Activated effector memory CD4-positive, alpha-beta T cell treated with Interleukin-2 at 50 U/mL for 16 hours (primary cell): ENCODE data around the gene RRAGB.
"Not testable (repeated sequence)": the region's sequence is repeated elsewhere in the genome, so short reads cannot be mapped to it uniquely, and the experiment has no call there.

Experiments used
- DNase-seq: peaks from one replicate; pipeline ENCODE4 v3.0.0-alpha.2; 2020

Gene RRAGB

DNA sequence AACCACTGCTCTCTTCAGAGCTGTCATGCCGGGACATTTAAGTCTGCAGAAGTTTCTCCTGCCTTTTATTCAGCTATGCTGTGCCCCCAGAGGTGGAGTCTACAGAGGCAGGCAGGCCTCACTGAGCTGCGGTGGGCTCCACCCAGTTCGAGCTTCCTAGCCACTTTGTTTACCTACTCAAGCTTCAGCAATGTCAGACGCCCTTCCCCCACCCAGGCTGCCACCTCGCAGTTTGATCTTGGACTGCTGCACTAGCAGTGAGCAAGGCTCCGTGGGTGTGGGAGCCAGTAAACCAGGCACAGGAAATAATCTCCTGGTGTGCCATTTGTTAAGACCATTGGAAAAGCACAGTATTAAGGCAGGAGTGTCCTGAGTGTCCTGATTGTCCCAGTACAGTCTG is 56.9 kb downstream of the RRAGB start:
- not testable (repeated sequence) for DNase-seq

DNA sequence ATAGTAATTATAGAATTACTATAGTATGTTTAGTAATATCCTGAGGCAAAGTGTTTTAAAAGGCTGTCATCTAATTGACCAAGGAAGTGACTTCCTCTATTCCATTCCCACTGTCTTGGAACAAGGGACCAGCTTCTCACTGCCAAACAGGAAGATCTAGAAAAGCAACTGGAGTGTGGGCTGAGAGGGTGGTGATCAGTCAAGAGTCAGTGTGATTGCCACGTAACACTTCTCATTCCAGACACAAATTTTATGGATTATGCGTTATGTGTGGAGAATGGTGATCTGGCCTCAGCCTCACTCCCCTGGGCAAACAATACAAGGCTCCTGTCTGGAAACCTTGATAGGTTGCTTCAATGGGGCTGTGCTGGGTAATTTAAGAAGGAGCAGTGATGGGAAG is 60.0 kb downstream of the RRAGB start:
- DNase-seq = no peak

DNA sequence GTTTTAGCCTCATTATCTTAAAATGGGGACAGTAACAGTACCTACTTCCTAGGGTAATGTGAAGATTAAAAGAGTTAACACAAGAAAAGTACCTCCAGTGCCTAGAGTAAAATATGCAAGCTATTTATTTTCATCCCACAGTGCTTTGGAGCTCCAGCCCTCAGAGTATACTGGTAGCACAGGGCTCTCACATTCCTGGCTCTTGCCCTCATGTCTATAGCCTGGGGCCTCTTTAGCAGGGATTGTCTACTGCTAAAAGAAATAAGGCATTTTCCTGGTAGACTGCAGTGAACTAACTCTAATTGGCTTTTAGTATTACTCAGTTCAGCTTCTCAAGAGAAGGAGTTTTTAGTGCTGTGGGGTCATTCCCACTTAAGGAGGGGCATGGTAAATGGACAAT is 60.8 kb downstream of the RRAGB start:
- DNase-seq = no peak

DNA sequence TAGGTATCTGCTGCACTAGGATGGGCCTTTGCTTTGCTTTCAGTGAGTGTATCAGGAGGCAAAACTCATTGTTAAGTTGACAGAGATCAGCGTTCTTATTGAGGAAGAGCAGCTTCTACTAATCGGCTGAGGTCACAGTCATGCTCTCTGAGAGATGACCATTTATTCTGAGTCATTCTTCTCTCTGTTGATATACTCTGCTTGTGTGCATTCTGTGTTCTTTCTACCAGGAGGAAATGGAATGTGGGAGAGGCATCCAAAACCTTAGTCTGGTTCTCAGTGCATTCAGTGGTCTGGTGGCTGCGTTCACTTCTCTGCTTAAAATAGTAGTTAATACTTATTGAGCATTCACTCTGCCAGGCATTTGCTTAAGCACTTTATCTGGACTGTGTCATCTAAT is 66.2 kb downstream of the RRAGB start:
- DNase-seq = no peak

DNA sequence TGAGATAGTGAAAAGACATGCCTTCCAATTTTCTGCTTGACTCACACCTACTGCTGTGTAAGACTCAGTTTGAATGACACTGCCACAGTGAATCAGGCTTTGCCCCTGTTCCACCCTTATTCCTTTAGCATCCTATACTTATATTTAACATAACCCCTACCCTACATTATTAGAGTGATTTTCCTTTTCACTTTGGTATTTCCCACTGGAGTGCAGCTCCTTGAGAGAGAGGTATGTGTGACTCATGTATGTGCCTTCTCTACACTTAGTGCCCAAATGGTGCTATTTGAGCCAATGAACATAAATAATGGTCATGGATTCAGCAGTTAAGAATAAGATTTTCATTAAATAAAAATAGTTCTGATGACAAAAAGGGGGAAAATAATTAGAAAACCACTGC is 69.5 kb downstream of the RRAGB start:
- no peak for DNase-seq

- DNase-seq = no peak
Measured at GRCh38 chrX:55787727-55788126, 70.2 kb downstream of the RRAGB start.

- DNase-seq = no peak
Measured at GRCh38 chrX:55794405-55794804, 76.9 kb downstream of the RRAGB start.

- DNase-seq = no peak
Measured at GRCh38 chrX:55796496-55796895, 78.9 kb downstream of the RRAGB start.

- no peak for DNase-seq
Measured at GRCh38 chrX:55801811-55802210, 84.3 kb downstream of the RRAGB start.
